HG03575 (cell line): ENCODE results near the gene CDH13.

Experiments
- ATAC-seq: cut with Tn5 transposase; IDR thresholded peaks from one replicate; pipeline ENCODE4 v1.9.1; 2021; ENCODE audit not compliant: unreplicated experiment, insufficient number of reproducible peaks, low FRiP score; ENCODE audit errors: extremely low read depth

The CDH13 gene

DNA sequence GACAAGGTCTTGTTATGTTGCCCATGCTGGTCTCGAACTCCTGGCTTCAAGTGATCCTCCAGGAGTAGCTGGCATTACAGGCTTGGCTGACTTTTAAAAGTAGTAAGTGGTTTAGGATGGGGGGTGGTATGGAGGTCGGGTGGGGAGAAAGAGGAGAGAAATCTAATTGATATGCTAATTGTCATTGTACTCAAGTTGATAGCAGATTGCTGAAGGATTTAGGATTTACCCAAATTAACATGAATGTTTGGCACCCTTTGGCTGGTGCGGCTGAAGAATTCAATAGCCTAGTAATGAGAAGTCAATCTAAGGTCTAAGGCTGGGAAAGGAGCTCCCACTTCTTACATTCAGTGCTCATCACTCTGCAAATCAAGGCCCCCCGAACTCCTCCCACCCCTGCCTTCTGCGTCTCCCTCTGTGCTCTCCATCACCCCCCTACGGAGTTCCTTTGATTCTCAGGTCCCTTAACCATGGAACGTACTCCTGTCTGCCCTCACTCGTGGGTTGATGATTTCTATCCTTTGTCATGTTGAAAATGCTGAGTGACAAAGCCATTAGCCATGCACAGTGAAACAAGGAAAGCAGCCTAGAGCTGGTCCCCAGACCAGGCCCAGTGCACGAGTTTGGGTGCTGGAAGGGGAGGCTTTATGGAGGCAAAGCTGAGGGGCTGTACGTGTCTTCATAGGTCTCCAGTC is 17.3 kb downstream of the CDH13 start:
- ATAC-seq, result no peak

DNA sequence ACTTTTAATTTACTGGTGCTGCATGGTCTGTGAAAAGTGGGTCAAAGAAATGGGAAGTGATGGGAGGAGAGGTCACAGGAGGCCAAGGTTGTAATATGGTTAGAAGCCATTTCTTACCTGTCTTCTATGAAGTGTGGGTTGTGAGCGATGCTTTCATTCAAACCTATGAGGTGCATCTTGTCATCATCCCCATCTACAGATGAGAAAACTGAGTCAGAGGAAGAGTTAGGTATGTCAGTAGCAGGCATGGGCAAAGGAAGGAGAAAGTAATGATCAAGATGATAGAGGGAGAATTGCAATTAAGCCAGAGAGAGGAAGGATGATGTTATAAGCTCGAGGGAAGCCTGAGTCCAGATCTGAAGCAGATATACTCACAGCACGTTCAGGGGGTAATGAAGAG is 19.7 kb downstream of the CDH13 start:
- no peak for ATAC-seq

GRCh38 chr16:82649766-82650165 is 23.0 kb downstream of the CDH13 start:
- no peak for ATAC-seq

- ATAC-seq, result no peak
Measured at GRCh38 chr16:82650804-82651203, 24.0 kb downstream of the CDH13 start.

DNA sequence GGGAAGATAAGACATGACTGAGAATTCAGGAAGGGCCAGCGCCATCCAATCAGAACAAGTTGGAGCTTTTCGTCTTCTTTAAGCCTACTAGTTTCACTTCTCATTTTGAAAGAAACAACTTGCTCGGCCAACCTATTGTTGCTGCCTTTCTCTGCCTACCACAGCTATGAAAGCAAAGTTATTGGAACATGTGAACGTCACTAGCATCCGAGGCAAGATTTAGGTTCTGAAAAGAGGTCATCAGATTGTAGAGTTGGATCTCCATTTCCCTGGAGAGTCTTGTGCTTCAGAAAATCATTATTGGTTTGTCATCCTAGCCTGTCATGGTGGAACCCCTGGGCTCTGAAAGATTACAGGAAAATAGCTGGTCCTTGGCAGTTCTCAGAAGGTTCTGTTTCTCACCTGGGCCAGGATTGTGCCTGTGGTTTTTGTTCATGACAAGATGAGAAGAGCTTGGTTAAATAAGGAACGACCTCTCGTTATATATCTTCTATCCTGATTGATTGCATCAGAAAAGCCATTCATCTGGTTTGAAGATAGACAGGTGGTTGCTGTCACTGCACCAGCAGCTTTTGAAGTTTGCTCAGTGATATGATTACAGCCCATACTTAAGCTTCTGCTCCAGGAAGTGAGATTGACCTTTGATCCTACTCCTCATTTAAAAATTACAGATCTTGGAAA is 25.3 kb downstream of the CDH13 start:
- no peak for ATAC-seq

- no peak for ATAC-seq
Measured at GRCh38 chr16:82652826-82653225, 26.1 kb downstream of the CDH13 start.

DNA sequence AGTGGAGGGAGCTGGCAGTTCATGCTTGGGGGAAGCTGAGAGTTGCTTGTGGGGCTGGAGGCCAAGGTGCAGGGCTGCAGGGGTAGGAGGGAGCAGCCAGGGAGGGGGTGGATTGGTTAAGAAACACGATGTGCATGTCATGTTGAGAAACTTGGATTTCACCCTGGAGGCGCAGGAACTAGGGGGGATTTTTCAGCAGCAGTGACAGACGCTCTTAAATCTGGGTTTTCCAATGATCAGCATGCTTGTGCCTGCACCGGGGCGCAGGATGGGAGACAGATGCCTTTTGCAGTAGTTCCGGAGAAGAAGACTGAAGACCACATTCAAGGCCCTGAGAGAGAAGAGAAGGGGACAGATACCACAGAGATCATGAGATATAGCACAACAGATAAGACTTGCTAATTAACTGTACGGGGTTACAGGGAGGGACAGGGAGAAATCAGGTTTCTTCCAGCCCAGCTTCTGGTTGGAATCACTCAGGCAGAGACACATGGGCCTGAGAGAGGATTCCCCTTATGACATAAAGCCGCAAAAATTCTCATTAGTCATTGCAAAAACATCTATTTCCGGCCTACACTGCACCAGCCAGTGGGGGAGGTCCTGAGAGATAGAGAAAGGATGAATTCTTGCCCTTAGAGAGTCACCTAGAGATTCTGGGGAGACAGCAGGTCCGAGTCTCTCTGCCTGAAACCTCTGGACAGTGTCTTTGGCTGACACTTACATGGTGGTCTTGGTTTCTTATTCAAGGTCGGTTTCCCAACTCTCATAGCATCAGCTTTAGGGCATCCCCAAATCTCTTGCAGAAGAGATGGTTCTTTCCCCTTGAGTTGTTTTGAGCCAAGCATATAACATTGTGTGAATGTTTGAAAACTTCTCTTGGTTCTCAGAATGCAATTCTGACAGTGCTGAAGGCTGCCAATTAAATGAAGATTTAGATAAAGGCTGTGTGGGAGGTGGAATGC is 27.1 kb downstream of the CDH13 start:
- ATAC-seq, result peak; percentile 80

GRCh38 chr16:82655072-82655714 is 28.4 kb downstream of the CDH13 start:
- no peak for ATAC-seq

GRCh38 chr16:82655720-82656490 is 29.1 kb downstream of the CDH13 start:
- no peak for ATAC-seq

- no peak for ATAC-seq
Measured at GRCh38 chr16:82657239-82657638, 30.5 kb downstream of the CDH13 start.

DNA sequence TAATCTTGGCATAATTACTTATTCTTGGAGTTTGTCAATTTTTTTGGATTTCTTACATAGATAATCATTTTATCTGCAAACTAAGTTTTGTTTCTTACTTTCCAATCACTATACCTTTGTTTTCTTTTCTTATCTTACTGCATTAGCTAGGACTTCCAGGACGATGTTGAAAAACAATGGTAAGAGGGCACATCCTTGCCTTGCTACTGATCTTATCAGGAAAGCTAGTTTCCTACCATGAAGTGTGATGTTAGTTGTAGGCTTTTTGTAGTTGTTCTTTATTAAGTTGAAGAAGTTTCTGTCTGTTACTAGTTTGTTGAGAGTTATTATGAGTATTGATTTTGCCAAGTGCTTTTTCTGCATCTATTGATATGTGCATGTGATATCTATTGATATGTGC is 31.0 kb downstream of the CDH13 start:
- no peak for ATAC-seq

GRCh38 chr16:82658796-82659195 is 32.0 kb downstream of the CDH13 start:
- no peak for ATAC-seq

DNA sequence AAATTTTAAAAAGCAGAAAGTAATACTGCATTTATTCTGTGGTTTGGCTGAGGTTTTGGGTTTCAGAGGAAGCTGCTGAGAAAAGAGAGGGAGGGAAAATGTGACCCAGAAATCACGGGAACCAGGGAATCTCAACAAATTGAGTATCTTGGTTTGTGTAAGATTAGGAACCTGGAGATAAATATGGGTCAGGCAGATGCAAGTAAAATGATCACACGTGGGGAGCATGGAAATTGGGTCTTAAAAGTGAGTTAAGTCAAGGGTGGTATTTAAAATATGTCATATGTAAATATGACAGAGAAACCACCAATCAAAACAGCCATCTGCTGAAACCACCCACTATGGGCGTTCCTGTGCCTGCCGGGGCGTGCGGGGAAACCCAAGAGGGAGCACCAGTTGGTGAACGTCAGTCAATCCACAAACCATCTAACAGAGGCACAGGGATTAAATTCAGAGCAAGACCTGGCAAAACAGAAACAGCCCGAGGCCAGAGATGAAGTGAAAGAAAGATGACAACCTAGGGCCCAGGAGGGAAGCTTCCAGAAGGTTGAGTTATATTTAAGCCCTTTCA is 33.4 kb downstream of the CDH13 start:
- ATAC-seq, result no peak

DNA sequence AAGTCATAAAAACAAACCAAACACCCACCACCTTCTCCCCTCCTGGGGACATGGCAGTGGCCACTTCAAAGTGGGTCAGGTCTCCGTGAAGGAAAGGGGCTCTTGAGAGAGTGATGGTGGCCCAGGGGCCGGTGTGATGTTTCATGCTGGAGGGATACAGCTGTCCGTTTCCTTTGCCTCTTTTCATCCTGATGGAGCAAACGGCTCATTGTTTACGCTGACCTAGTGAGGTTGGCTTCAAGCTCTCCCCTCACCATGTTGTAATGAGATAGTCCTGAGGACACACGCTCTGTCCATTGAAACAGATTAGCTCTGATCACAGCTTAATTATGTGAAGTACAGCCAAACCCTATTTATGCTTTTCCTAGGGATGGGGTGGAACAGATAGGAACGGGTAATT is 34.2 kb downstream of the CDH13 start:
- ATAC-seq, result no peak

GRCh38 chr16:82664181-82664580 is 37.4 kb downstream of the CDH13 start:
- ATAC-seq, result no peak

- ATAC-seq, result no peak
Measured at GRCh38 chr16:82665025-82665424, 38.3 kb downstream of the CDH13 start.

DNA sequence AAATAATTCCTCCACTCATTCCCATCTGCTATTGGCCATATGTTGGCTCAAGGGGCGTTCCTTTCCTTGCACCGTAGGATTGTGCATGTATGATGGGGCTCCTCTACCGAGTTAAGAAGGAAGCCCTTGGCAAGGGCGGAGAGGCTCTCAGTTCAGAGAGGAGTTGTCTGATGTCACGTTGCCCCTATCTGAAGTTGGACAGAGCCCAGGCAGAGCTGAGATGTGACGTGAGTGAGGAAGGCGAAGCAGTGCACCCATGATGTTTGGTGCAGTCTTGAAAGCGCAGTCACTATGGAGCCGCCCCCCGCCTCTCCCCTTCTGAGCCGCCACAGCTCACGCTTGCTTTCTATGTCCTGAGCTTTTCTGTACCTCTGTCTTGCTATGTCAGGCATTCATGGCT is 40.7 kb downstream of the CDH13 start:
- no peak for ATAC-seq

DNA sequence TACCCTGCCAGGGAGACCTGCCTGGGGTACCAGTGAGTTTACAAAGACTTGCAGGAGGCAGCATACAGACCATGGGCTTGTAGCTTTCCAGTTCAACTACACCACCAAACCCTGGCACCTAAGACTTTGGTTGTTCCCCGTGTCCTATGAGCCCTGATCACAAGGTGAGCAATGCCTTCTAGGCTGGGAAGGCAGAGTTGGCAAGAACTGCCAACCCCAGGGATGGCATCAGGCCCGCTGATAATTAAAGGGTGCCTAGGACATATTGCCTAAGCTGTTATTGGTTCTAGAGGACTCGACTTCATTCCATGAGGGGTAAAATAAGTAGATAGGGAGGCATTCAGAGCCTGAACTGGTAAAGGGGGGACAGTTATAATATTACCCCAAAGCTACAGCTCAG is 41.3 kb downstream of the CDH13 start:
- no peak for ATAC-seq
